SU-DHL-6 (cell line): Measurements from ENCODE around the gene ZFHX3.

ENCODE experiments used
- H2AFZ ChIP-seq: fragments of 200-600 bp; sonication (generic); 2 replicates; pipeline ENCODE4 v1.6.1; 2014; ENCODE audit warnings: low read depth, mild to moderate bottlenecking, moderate library complexity, mixed read lengths, antibody characterized with exemption, low read length; ENCODE audit not compliant: severe bottlenecking
- H3F3A ChIP-seq: fragments of 200-600 bp; shearing (Covaris generic); 2 replicates; pipeline ENCODE4 v1.6.0; 2016; ENCODE audit warnings: antibody characterized with exemption, mild to moderate bottlenecking; ENCODE audit not compliant: insufficient read depth
- H3K27ac ChIP-seq: fragments of 200-600 bp; sonication (generic); 2 replicates; pipeline ENCODE4 v1.5.1; 2016; ENCODE audit warnings: low read depth, mild to moderate bottlenecking, low read length, moderate library complexity, mixed read lengths
- H3K27me3 ChIP-seq: fragments of 200-600 bp; sonication (generic), shearing (Covaris generic); 2 replicates; pipeline ENCODE4 v1.6.0; 2014; ENCODE audit warnings: mild to moderate bottlenecking, low read length
- H3K36me3 ChIP-seq: fragments of 200-600 bp; sonication (generic); 2 replicates; pipeline ENCODE4 v1.6.1; 2014; ENCODE audit warnings: mild to moderate bottlenecking, low read length, mixed read lengths
- H3K4me2 ChIP-seq: fragments of 300-600, 200-600 bp; shearing (Covaris generic), sonication (generic); 2 replicates; pipeline ENCODE4 v1.6.0; 2014; ENCODE audit warnings: low read length, low read depth, mild to moderate bottlenecking; ENCODE audit not compliant: poor library complexity, severe bottlenecking
- H3K4me3 ChIP-seq: fragments of 200-600 bp; sonication (generic); 2 replicates; pipeline ENCODE4 v1.5.1; 2014; ENCODE audit warnings: antibody characterized with exemption, low read length, mild to moderate bottlenecking, mixed read lengths; ENCODE audit not compliant: insufficient read depth, poor library complexity, severe bottlenecking
- H3K79me2 ChIP-seq: fragments of 200-600 bp; sonication (generic); 2 replicates; pipeline ENCODE4 v1.6.1; 2014; ENCODE audit warnings: mild to moderate bottlenecking, low read length, moderate library complexity; ENCODE audit not compliant: insufficient read depth
- H3K9ac ChIP-seq: fragments of 200-600 bp; sonication (generic); 2 replicates; pipeline ENCODE4 v1.7.0; 2014; ENCODE audit warnings: mild to moderate bottlenecking, low read length
- H3K9me2 ChIP-seq: fragments of 200-600 bp; sonication (generic); replicated peaks from 2 replicates; pipeline ENCODE4 v1.6.1; 2014; ENCODE audit warnings: low read length; ENCODE audit not compliant: insufficient read depth
- H3K9me3 ChIP-seq: fragments of 200-600 bp; sonication (generic); 2 replicates; pipeline ENCODE4 v1.6.1; 2014; ENCODE audit warnings: low read length, mixed read lengths; ENCODE audit not compliant: insufficient read depth
- H4K20me1 ChIP-seq: fragments of 200-600 bp; sonication (generic); 2 replicates; pipeline ENCODE4 v1.6.1; 2014; ENCODE audit warnings: low read depth, mild to moderate bottlenecking, antibody characterized with exemption, low read length, moderate library complexity, mixed read lengths
- CTCF ChIP-seq: fragments of 200-600 bp; sonication (generic); IDR thresholded peaks from one replicate; pipeline ENCODE4 v1.5.1; 2017; ENCODE audit warnings: antibody characterized with exemption, mild to moderate bottlenecking, low read length, moderate library complexity; ENCODE audit not compliant: insufficient read depth, poor library complexity, severe bottlenecking
- EZH2phosphoT487 ChIP-seq: fragments of 200-600 bp; sonication (generic), shearing (Covaris generic); conservative IDR thresholded peaks from 2 replicates; pipeline ENCODE4 v1.6.1; 2018; ENCODE audit warnings: mild to moderate bottlenecking, antibody characterized with exemption, low read length, moderate library complexity, mixed read lengths

Gene ZFHX3

GRCh38 chr16:72932050-72932449 lies 115.9 kb downstream of the ZFHX3 start:
- no peaks in the 10 kb centered on the region for H3F3A ChIP-seq
- no peak overlapping the region for H3K4me3 ChIP-seq
- H3K9me3 ChIP-seq = no peaks in the 10 kb centered on the region
- H2AFZ ChIP-seq = no peak overlapping the region
- no peaks in the 10 kb centered on the region for H3K36me3 ChIP-seq
- TF ChIP-seq CTCF = no peak
- no peak for TF ChIP-seq EZH2phosphoT487
- H4K20me1 ChIP-seq = no peaks in the 10 kb centered on the region
- H3K4me2 ChIP-seq = no peak overlapping the region
- no peaks in the 10 kb centered on the region for H3K79me2 ChIP-seq
- H3K27ac ChIP-seq = no peak overlapping the region
- no peaks in the 10 kb centered on the region for H3K9me2 ChIP-seq
- H3K9ac ChIP-seq = no peak overlapping the region
- H3K27me3 ChIP-seq = no peaks in the 10 kb centered on the region

- H4K20me1 ChIP-seq = no peaks in the 10 kb centered on the region
Observed at GRCh38 chr16:72930396-72930795, 117.5 kb downstream of the ZFHX3 start.

GRCh38 chr16:72928090-72928981 lies 119.6 kb downstream of the ZFHX3 start:
- H3K36me3 ChIP-seq = no peaks in the 10 kb centered on the region
- H3K9me3 ChIP-seq = no peaks in the 10 kb centered on the region
- H4K20me1 ChIP-seq = no peaks in the 10 kb centered on the region
- no peak overlapping the region for H2AFZ ChIP-seq
- H3K9me2 ChIP-seq = no peaks in the 10 kb centered on the region
- H3K27ac ChIP-seq = no peak overlapping the region
- no peaks in the 10 kb centered on the region for H3F3A ChIP-seq
- no peak for TF ChIP-seq EZH2phosphoT487
- no peak for TF ChIP-seq CTCF
- no peak overlapping the region for H3K4me2 ChIP-seq
- H3K27me3 ChIP-seq = no peaks in the 10 kb centered on the region
- no peak overlapping the region for H3K4me3 ChIP-seq
- no peak overlapping the region for H3K9ac ChIP-seq
- no peaks in the 10 kb centered on the region for H3K79me2 ChIP-seq

More at GRCh38 chr16:72930396-72930795, 117.5 kb downstream of the ZFHX3 start:
- no peaks in the 10 kb centered on the region for H3K9me3 ChIP-seq
- H3K9me2 ChIP-seq = no peaks in the 10 kb centered on the region
- no peak overlapping the region for H3K4me3 ChIP-seq
- TF ChIP-seq CTCF = no peak
- TF ChIP-seq EZH2phosphoT487 = no peak
- H3K27me3 ChIP-seq = no peaks in the 10 kb centered on the region
- H3K9ac ChIP-seq = no peak overlapping the region
- no peaks in the 10 kb centered on the region for H3K36me3 ChIP-seq
- H2AFZ ChIP-seq = no peak overlapping the region
- no peak overlapping the region for H3K27ac ChIP-seq
- no peak overlapping the region for H3K4me2 ChIP-seq
- H3F3A ChIP-seq = no peaks in the 10 kb centered on the region
- H3K79me2 ChIP-seq = no peaks in the 10 kb centered on the region
